K562 (cell line): ENCODE measurements around the gene FUCA1. TPM values are rescaled to one million over a fixed set of nuclear protein-coding genes. Genes with fewer than 3 reads are reported as not detected.

ENCODE experiments used
- CREM ChIP-seq: IDR thresholded peaks from 2 replicates; pipeline ENCODE4 v1.6.1; 2014; ENCODE audit warnings: antibody characterized with exemption, low read depth
- GABPB1 ChIP-seq: sonication (generic); formaldehyde crosslinking; IDR thresholded peaks from 2 replicates; pipeline ENCODE4 v1.8.0; 2022; ENCODE audit warnings: mild to moderate bottlenecking, missing genetic modification reagents
- MCM5 ChIP-seq: fragments of 450-650 bp; IDR thresholded peaks from 2 replicates; pipeline ENCODE4 v1.6.1; 2016; ENCODE audit warnings: low read depth
- MLX ChIP-seq, 2 experiments: fragments of 450-650 bp in 1 of 2; sonication (generic) in 1 of 2; formaldehyde crosslinking; conservative IDR thresholded peaks; 2 replicates each; pipeline versions ENCODE4 v1.4.0 to v1.8.1; 2020 to 2022; ENCODE audit warnings: mild to moderate bottlenecking in 1 of 2, missing genetic modification reagents in 1 of 2
- NBN ChIP-seq: fragments of 450-650 bp; IDR thresholded peaks from 2 replicates; pipeline ENCODE4 v1.6.1; 2016; ENCODE audit warnings: low read depth, mild to moderate bottlenecking
- NR4A1 ChIP-seq, 2 experiments: fragments of 250-450 bp in 1 of 2; fragments of 450-650 bp in 1 of 2; sonication (Bioruptor Pico) in 1 of 2; IDR thresholded peaks; 2 replicates each; pipeline versions ENCODE4 v1.4.0 to v1.6.1; 2016 to 2020; ENCODE audit warnings: mild to moderate bottlenecking in 2 of 2, missing compliant biosample characterization in 1 of 2, missing genetic modification characterization in 1 of 2, moderate library complexity in 1 of 2
- NUFIP1 ChIP-seq: fragments of 450-650 bp; IDR thresholded peaks from 2 replicates; pipeline ENCODE4 v1.6.1; 2018; ENCODE audit not compliant: partially characterized antibody
- POLR2G ChIP-seq: fragments of 200-400 bp; formaldehyde crosslinking; IDR thresholded peaks from 2 replicates; pipeline ENCODE4 v1.6.1; 2017; ENCODE audit warnings: low read depth, mild to moderate bottlenecking, antibody characterized with exemption, low read length, moderate library complexity
- RAD51 ChIP-seq: fragments of 450-650 bp; IDR thresholded peaks from 2 replicates; pipeline ENCODE4 v1.7.1; 2016; ENCODE audit warnings: low read depth, mild to moderate bottlenecking, borderline replicate concordance
- RBM14 ChIP-seq: fragments of 200-400 bp; formaldehyde crosslinking; IDR thresholded peaks from 2 replicates; pipeline ENCODE4 v1.6.1; 2018; ENCODE audit warnings: low read depth, mild to moderate bottlenecking, low read length, moderate library complexity, borderline replicate concordance; ENCODE audit not compliant: insufficient read depth
- SMAD4 ChIP-seq: fragments of 250-450 bp; sonication (Bioruptor Pico); conservative IDR thresholded peaks from 2 replicates; pipeline ENCODE4 v1.8.0; 2021; ENCODE audit warnings: inconsistent platforms, mild to moderate bottlenecking, moderate library complexity
- TEAD2 ChIP-seq: fragments of 450-650 bp; IDR thresholded peaks from 2 replicates; pipeline ENCODE4 v1.6.1; 2016; ENCODE audit warnings: missing genetic modification characterization, control low read depth, missing compliant biosample characterization
- TEAD4 ChIP-seq, 2 experiments: sonication (generic) in 1 of 2; formaldehyde crosslinking in 1 of 2; IDR thresholded peaks; 2 replicates each; pipeline versions ENCODE4 v1.6.1 to v1.8.0; 2012 to 2022; ENCODE audit warnings: borderline replicate concordance in 1 of 2, inconsistent platforms in 1 of 2, low read length in 1 of 2, mild to moderate bottlenecking in 1 of 2, missing genetic modification reagents in 1 of 2
- ZNF140 ChIP-seq: fragments of 250-450 bp; sonication (Bioruptor Pico); IDR thresholded peaks from 2 replicates; pipeline ENCODE4 v1.8.0; 2021; ENCODE audit warnings: moderate library complexity, mild to moderate bottlenecking, inconsistent platforms
- ZNF174 ChIP-seq: fragments of 250-450 bp; sonication (Bioruptor Pico); IDR thresholded peaks from 2 replicates; pipeline ENCODE4 v1.4.0; 2020; ENCODE audit warnings: mild to moderate bottlenecking
- ZNF384 ChIP-seq: IDR thresholded peaks from 2 replicates; pipeline ENCODE4 v1.6.1; 2012; ENCODE audit warnings: low read depth, low read length, improper control_type of control experiment
- ZNF518B ChIP-seq: fragments of 250-450 bp; sonication (Bioruptor Pico); IDR thresholded peaks from 2 replicates; pipeline ENCODE4 v1.5.0; 2021; ENCODE audit warnings: mild to moderate bottlenecking, moderate library complexity
- polyA plus RNA-seq, 8 experiments: library from polyadenylated mRNA; depleted of rRNA in 4 of 8; stranded (reverse) in 5 of 8; unstranded in 3 of 8; fragments of >200 nt; fragmentation: Nextera tagmentation in 2 of 8; fragmentation: Illumina TruSeq in 1 of 8; extraction: Ambion mirVana in 2 of 8; extraction: Trizol in 1 of 8; gene quantifications; 2 replicates each; pipeline versions ENCODE4 v1.2.1 to v1.2.3, GENCODE V29; 2011 to 2014; ENCODE audit warnings: inconsistent platforms in 1 of 8, missing spikeins in 1 of 8
- total RNA-seq, 7 experiments: library from RNA; depleted of rRNA in 6 of 7; stranded (reverse); fragments of >200 nt in 6 of 7; fragmentation: Illumina TruSeq in 2 of 7; extraction: Trizol in 2 of 7; gene quantifications; 2 replicates each; pipeline versions ENCODE4 v1.2.1 to v1.2.3, GENCODE V29; 2011 to 2021; ENCODE audit warnings: low replicate concordance in 1 of 7
- TF ChIP-seq, protein P1 (sequence below), 3 experiments: IDR thresholded peaks in 2 of 3; conservative IDR thresholded peaks in 1 of 3; 2 replicates each; pipeline ENCODE4 v1.5.1; 2011 to 2012; ENCODE audit warnings: low read length in 3 of 3, mild to moderate bottlenecking in 3 of 3, control low read depth in 2 of 3, improper control_type of control experiment in 1 of 3, inconsistent platforms in 1 of 3, low read depth in 1 of 3, mixed read lengths in 1 of 3, moderate library complexity in 1 of 3; ENCODE audit not compliant: insufficient read depth in 2 of 3
- TF ChIP-seq, protein P2 (sequence below): IDR thresholded peaks from 2 replicates; pipeline ENCODE4 v1.6.1; 2011; ENCODE audit warnings: borderline replicate concordance, low read depth, mild to moderate bottlenecking, moderate library complexity, low read length; ENCODE audit not compliant: insufficient read depth, poor library complexity, severe bottlenecking

The FUCA1 gene
- total and polyA plus RNA-seq, 9 of the 15 experiments (the other 6 are each of a cell fraction or from before 2014, with no cell fraction given): 7.0 to 20.5 (median 13.5) TPM

GRCh38 chr1:23798662-23799142 lies 69.4 kb downstream of the FUCA1 start (continued):
- TF ChIP-seq, protein P1, sequence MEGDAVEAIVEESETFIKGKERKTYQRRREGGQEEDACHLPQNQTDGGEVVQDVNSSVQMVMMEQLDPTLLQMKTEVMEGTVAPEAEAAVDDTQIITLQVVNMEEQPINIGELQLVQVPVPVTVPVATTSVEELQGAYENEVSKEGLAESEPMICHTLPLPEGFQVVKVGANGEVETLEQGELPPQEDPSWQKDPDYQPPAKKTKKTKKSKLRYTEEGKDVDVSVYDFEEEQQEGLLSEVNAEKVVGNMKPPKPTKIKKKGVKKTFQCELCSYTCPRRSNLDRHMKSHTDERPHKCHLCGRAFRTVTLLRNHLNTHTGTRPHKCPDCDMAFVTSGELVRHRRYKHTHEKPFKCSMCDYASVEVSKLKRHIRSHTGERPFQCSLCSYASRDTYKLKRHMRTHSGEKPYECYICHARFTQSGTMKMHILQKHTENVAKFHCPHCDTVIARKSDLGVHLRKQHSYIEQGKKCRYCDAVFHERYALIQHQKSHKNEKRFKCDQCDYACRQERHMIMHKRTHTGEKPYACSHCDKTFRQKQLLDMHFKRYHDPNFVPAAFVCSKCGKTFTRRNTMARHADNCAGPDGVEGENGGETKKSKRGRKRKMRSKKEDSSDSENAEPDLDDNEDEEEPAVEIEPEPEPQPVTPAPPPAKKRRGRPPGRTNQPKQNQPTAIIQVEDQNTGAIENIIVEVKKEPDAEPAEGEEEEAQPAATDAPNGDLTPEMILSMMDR (IDR thresholded peaks at IDR 0.05 in 2 of 3, conservative IDR thresholded peaks at IDR 0.05 in 1 of 3; ENCODE audit: insufficient read depth in 2 of 3, low read depth in 1 of 3, low read length in 3 of 3): peak; percentile 60 to 71 (median 60)
- TF ChIP-seq MLX (CRISPR knock-in tag; conservative IDR thresholded peaks at IDR 0.05) (no peak), SMAD4 (CRISPR knock-in tag) (no peak), RAD51 (no peak), ZNF518B (CRISPR knock-in tag) (no peak), CREM (peak; percentile 43; the same call in 1 of the 2 replicates), MCM5 (no peak), NUFIP1 (no peak), ZNF140 (CRISPR knock-in tag) (no peak), NBN (no peak), GABPB1 (0 out of 2 replicates have a peak, but pooled peaks have one; percentile 17), POLR2G (peak; percentile 14; the same call in 1 of the 2 replicates), TEAD4 (IDR thresholded peaks at IDR 0.05; ENCODE audit: low read length) (no peak), TEAD4 (CRISPR knock-in tag; IDR thresholded peaks at IDR 0.05; ENCODE audit: borderline replicate concordance) (no peak), ZNF384 (no peak), TEAD2 (tag) (no peak), RBM14 (no peak), NR4A1 (CRISPR knock-in tag; IDR thresholded peaks at IDR 0.05) (no peak), NR4A1 (tag; IDR thresholded peaks at IDR 0.05) (no peak), ZNF174 (CRISPR knock-in tag) (no peak)
- TF ChIP-seq, protein P2, sequence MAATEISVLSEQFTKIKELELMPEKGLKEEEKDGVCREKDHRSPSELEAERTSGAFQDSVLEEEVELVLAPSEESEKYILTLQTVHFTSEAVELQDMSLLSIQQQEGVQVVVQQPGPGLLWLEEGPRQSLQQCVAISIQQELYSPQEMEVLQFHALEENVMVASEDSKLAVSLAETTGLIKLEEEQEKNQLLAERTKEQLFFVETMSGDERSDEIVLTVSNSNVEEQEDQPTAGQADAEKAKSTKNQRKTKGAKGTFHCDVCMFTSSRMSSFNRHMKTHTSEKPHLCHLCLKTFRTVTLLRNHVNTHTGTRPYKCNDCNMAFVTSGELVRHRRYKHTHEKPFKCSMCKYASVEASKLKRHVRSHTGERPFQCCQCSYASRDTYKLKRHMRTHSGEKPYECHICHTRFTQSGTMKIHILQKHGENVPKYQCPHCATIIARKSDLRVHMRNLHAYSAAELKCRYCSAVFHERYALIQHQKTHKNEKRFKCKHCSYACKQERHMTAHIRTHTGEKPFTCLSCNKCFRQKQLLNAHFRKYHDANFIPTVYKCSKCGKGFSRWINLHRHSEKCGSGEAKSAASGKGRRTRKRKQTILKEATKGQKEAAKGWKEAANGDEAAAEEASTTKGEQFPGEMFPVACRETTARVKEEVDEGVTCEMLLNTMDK: peak; percentile 23
